GM19240 (cell line): ENCODE measurements around the gene UBE2Q1.

Source experiments
- DNase-seq: peaks from one replicate; pipeline ENCODE4 v3.0.0; 2011; ENCODE audit warnings: low spot score; ENCODE audit not compliant: insufficient read length

Gene UBE2Q1

DNA sequence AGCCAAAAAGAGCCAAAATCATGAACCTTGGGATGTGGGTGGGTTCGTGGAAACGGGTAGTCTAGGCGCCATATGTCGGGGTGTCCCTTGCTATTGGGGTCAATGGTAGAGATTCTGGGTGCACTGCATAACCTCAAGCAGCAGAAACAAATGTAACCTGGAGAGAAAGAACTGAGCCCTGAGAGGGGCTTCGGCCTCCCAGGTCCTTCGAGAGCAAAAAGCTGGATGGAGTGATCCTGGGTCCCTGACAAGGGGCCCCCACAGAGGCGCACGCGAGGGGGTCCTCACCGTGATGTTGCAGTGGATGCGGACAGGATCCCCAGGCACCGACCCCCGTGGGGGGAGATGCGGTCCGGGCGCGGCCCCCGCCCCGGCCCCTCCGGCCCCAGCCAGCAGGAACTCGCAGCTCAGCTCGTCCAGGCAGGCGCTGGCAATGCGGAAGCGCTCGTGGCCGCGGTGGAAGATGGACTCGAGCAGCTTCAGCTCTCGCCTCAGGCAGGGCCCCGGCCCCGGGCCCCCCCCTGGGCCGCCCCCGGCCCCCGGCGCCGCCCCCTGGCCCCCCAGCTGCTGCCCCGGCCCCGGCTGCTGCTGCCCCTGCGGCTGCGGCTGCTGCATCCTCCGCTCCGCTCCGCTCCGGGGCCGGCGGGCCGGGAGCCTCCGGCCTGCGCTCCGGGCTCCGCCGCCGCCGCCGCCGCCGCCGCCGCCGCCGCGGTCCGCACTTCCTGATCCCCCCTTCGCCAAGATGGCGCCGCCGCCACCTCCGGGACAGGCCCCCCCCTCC, at the start of gene UBE2Q1:
Gene UBE2Q1, minus strand, starts transcription at position 724 of the 781 bp plus-strand sequence. Its CDS starts 109 bp downstream, at position 615.
- no peak for DNase-seq

- peak; percentile 67 for DNase-seq
Observed at GRCh38 chr1:154607609-154608396, 49.3 kb upstream of the UBE2Q1 start, which contains the start of gene ADAR. TSS of gene ADAR (minus strand) at chr1:154608186. CDS start at chr1:154608006, 180 bp downstream.

DNA sequence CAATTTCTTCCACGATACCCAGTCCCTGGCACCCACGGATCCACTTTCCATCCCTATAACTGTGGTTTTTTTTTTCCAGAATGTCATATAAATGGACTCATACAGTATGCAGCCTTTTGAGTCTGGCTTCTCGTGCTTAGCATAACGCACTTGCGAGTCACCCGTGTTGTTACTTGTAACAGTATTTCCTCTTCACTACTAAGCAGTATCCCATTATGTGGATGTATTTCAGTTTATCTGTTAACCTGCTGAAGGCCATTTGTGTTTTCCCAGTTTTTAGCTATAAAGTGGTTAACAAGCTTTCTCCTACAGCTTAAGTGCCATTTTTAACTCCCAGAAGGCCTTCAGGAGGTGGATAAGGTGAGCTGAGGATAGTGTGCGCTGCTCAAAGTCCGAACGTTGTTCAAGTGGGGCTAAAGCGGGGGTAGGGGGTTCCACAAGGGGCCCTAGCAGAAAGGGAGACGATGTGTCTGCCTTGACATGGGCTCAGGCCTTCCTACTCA, 48.7 kb upstream of the UBE2Q1 start:
- no peak for DNase-seq

DNA sequence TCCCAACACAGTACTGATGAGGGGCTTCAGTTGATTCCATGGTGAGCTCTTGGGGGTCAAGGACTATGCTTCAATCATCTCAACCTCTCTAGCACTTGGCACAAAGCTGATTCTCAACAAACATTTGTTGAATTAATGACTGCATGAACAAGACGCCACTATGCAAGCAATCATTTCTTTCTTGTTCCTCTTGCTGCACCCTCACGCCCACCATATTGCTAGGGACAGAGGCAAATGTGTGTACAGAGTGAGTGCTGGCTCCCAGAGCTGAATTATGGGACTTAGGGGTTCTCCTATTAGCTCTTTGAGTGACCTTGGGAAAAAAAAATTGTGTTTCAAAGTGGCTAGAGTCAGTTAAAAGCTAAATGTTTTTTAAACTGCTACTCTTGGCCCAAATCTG, 47.1 kb upstream of the UBE2Q1 start:
- DNase-seq, result no peak

GRCh38 chr1:154603317-154603716, 44.9 kb upstream of the UBE2Q1 start:
- no peak for DNase-seq

- no peak for DNase-seq
Observed at GRCh38 chr1:154599658-154600057, 41.2 kb upstream of the UBE2Q1 start.

- no peak for DNase-seq
Observed at GRCh38 chr1:154598871-154599635, 40.6 kb upstream of the UBE2Q1 start.

- no peak for DNase-seq
Observed at GRCh38 chr1:154595621-154596020, 37.2 kb upstream of the UBE2Q1 start.

- no peak for DNase-seq
Observed at GRCh38 chr1:154594811-154595210, 36.3 kb upstream of the UBE2Q1 start.

DNA sequence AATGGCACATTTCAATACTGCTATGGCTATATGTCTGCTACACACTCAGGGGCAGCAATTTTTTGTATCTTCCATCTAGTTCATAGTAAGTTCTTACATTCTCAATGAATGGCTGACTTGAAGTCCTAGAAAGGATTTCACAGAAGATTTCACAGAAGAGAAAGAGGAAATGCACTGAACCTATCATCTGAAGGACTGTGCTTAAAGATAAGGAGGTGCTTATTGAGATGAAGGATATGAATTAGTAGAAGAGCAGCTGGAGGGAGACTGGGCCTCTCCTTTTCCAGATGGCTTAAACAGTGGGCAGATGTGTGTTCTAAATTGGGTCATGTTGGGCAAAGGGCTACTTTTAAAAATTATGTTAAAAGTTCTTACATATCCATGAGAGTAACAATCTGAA, 34.9 kb upstream of the UBE2Q1 start:
- DNase-seq, result no peak

DNA sequence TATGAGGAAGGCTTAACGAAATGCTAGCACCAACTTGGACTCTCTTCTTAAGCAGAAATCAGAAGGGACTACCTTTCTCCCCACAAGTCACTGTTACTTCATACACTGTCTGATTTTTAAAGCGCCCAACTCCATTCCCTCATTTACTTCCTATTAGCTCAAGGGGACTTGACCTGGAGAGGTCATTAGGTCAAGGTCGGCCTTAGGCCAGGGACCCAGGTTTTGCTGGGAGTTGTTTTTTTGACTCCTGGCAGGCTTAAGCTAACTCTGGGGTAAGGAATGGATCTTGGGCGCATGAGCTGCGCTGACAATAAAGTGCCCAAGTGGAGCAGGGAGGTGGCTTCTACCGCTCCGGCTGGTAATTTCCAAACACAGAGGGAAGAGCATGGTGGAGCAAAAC, 32.7 kb upstream of the UBE2Q1 start:
- DNase-seq, result no peak

GRCh38 chr1:154590756-154591155, 32.3 kb upstream of the UBE2Q1 start:
- DNase-seq, result no peak

DNA sequence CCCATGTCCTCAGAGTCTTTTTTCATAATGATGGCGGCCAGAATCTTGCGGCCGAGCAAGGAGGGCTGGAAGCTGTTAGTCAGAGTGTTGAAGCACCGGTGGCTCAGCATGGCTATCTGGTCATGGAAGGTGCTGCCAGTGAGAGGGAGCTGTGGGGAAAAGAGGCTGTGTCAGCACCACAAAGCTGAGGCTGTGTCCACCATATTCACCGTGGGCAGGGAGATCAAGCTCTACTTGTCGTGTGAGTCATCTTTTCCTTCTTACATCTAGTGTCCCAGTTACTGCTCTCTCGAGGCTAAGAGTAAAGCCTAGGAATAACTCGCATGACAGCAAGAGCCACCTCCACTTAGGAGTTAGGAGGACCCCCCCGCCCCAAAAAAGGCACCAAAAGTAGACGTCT, 31.3 kb upstream of the UBE2Q1 start:
- DNase-seq, result no peak

DNA sequence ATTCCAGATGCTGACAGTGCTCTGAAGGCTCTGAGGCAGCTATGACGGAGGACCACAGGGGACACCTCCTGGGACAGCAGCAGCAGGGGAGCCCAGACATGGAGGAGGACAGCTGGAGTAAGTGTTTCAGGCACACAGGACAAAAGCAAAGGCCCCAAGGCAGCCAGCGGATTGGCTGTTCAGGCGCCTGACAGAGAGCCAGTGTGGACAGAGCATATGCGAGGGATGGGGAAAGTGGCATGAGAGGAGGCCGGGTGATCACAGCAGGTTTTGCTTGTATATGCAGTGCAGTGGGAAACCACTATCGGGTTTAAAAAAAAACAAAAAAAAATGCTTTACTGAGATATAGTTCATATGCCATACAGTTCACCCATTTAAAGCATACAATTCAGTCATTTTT, 28.2 kb upstream of the UBE2Q1 start:
- DNase-seq, result no peak

GRCh38 chr1:154586231-154586630, 27.8 kb upstream of the UBE2Q1 start:
- DNase-seq, result no peak

DNA sequence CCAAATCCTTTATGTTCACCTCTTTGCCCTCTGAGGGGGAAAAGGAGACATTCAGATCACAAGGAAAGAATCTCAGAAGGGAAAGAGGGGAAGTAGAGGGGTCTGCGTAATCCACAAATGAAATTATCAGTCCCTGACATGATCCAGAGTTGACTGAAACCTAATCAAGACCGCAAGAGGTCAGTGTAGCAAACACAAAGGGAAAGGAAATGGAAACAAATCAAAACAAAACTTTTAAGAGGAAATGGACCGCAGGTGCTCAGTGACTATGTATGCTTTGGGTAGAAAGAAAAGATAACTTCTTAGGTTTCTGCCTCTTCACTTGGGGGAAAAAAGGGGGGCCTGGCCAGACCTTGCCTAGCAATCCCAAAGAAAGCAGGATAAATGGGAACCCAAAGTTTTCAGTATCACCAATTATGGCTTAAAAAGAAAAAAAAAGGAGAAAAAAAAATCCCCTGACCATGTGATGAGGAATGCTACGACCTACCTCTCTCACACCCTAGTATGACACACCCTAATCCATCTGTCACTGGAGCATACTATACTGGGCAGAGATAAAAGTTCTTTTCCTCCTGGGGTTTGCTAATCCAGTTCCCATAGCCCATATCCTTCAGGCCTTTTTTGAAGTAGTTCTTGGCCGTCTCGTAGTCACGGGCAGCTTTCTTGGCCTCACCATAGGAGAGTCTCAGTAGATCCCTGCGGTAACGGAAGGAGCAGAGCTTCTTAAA, 26.0 kb upstream of the UBE2Q1 start:
- DNase-seq, result no peak

- DNase-seq, result no peak
Observed at GRCh38 chr1:154583773-154584172, 25.3 kb upstream of the UBE2Q1 start.

GRCh38 chr1:154582885-154583284, 24.4 kb upstream of the UBE2Q1 start:
- DNase-seq, result no peak

DNA sequence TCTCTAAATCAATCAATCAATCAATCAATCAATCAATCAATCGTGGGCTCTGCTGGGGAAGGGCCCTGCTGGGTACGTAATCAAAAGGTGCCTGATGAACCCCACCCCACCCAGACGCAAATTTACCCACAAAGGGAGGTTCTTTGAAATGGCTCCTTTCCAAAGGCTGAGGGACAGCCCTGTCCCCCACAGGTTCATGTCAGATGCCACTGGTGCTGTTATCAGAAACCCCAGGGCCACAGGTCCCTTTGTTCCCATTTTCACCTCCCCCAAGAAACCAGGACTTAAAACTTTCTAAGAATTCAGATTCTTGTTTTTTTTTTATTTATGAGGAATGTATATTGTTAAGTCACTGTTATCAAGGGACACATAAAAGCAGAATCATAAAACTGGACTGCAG, 23.3 kb upstream of the UBE2Q1 start:
- no peak for DNase-seq

DNA sequence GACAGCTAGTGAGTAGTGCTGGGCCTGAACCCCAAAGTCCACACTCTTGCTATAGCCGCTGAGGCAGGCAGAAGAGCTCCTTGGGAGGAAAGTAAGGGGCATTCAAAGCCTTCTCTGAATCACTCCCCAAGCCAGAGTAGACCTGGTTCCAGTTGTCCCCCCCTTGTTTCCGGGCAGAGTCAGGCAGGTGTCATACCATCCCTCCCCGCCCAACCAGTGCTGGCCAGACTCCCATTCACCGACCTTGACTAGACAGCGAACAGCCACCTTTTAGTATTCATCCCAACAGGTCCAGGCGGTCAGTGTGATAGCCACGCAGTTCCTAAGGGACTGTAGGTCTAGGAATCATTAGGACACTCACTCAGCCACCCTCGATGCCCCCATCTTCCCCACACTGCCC, 20.9 kb upstream of the UBE2Q1 start:
- no peak for DNase-seq

DNA sequence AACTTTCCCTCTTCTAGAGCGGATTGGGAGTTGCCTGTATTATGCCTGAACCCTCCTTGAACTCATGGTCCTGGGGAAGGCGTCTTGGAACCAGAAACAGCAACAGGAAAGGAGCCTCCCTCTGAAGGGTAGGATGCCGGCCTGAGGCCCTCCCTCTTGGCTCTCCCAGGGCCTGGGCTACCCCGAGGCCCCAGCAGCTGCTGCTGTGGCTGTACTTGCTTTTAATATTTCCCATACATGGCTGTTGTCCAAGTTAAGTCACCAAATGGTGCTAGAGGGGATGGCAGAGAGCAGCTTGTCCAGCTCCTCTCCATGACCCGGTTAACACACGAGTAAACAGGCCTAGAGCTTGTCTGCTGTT, 19.6 kb upstream of the UBE2Q1 start:
- DNase-seq, result no peak
